Measurements from ENCODE around the gene LCP1. TPM values are rescaled to one million over a fixed set of nuclear protein-coding genes. Genes with fewer than 3 reads are reported as not detected.

LCP1 gene
- polyA plus RNA-seq, 4 donors: 14.1 to 35.5 (median 24.7) TPM

- Histone ChIP-seq H3K9me3 (ENCODE audit: control insufficient read depth in 2 of 2, insufficient read depth in 1 of 2, low read depth in 1 of 2, low read length in 1 of 2) (no peaks in the 10 kb centered on the region), H3K27me3 (ENCODE audit: control insufficient read depth in 3 of 3, insufficient read depth in 3 of 3, low read length in 3 of 3) (no peaks in the 10 kb centered on the region), H3K4me3 (ENCODE audit: low read depth in 1 of 3, low read length in 3 of 3) (no peak overlapping the region), H3K36me3 (ENCODE audit: control insufficient read depth in 3 of 3, insufficient read depth in 2 of 3, low read depth in 1 of 3, low read length in 3 of 3) (peaks cover 0 to 5% (median 3%) of the 10 kb centered on the region in 3 donors), H3K4me1 (ENCODE audit: control insufficient read depth in 3 of 3, insufficient read depth in 2 of 3, low read depth in 1 of 3, low read length in 2 of 3) (no peaks in the 10 kb centered on the region), H3K27ac (ENCODE audit: low read depth in 1 of 3, low read length in 2 of 3) (no peak overlapping the region)
- DNase-seq (no peak), FAIRE-seq (no peak)
- WGBS, 3 donors: 55 to 58% (median 56%) methylated on average over 2 of the region's 2 CpGs
Measured at GRCh38 chr13:46126056-46126455, 55.9 kb downstream of the LCP1 start.

GRCh38 chr13:46124967-46125933 lies 56.7 kb downstream of the LCP1 start:
- no peak overlapping the region for H3K4me3 ChIP-seq (ENCODE audit: low read depth in 1 of 3, low read length in 3 of 3)
- no peak for DNase-seq
- FAIRE-seq: no peak
- H3K27me3 ChIP-seq (ENCODE audit: control insufficient read depth in 3 of 3, insufficient read depth in 3 of 3, low read length in 3 of 3): no peaks in the 10 kb centered on the region
- no peak overlapping the region for H3K27ac ChIP-seq (ENCODE audit: low read depth in 1 of 3, low read length in 2 of 3)
- WGBS, 3 donors: 42 to 55% (median 47%) methylated on average over 11 of the region's 11 CpGs
- H3K9me3 ChIP-seq (ENCODE audit: control insufficient read depth in 2 of 2, insufficient read depth in 1 of 2, low read depth in 1 of 2, low read length in 1 of 2): no peaks in the 10 kb centered on the region
- H3K36me3 ChIP-seq (ENCODE audit: control insufficient read depth in 3 of 3, insufficient read depth in 2 of 3, low read depth in 1 of 3, low read length in 3 of 3): peaks cover 0 to 3% (median 3%) of the 10 kb centered on the region in 3 donors
- H3K4me1 ChIP-seq (ENCODE audit: control insufficient read depth in 3 of 3, insufficient read depth in 2 of 3, low read depth in 1 of 3, low read length in 2 of 3): no peaks in the 10 kb centered on the region

GRCh38 chr13:46124531-46124966 lies 57.4 kb downstream of the LCP1 start:
- Histone ChIP-seq H3K4me1 (ENCODE audit: control insufficient read depth in 3 of 3, insufficient read depth in 2 of 3, low read depth in 1 of 3, low read length in 2 of 3) (no peaks in the 10 kb centered on the region), H3K27me3 (ENCODE audit: control insufficient read depth in 3 of 3, insufficient read depth in 3 of 3, low read length in 3 of 3) (no peaks in the 10 kb centered on the region), H3K9me3 (ENCODE audit: control insufficient read depth in 2 of 2, insufficient read depth in 1 of 2, low read depth in 1 of 2, low read length in 1 of 2) (no peaks in the 10 kb centered on the region), H3K36me3 (ENCODE audit: control insufficient read depth in 3 of 3, insufficient read depth in 2 of 3, low read depth in 1 of 3, low read length in 3 of 3) (peaks cover 0 to 3% (median 0%) of the 10 kb centered on the region in 3 donors), H3K27ac (ENCODE audit: low read depth in 1 of 3, low read length in 2 of 3) (no peak overlapping the region), H3K4me3 (ENCODE audit: low read depth in 1 of 3, low read length in 3 of 3) (no peak overlapping the region)
- WGBS, 3 donors: 62 to 78% (median 73%) methylated on average over 10 of the region's 10 CpGs
- FAIRE-seq: no peak
- DNase-seq: no peak

- 87 to 91% (median 89%) methylated on average over 7 of the region's 7 CpGs for WGBS, 3 donors
- Histone ChIP-seq H3K27me3 (ENCODE audit: control insufficient read depth in 3 of 3, insufficient read depth in 3 of 3, low read length in 3 of 3) (no peaks in the 10 kb centered on the region), H3K36me3 (ENCODE audit: control insufficient read depth in 3 of 3, insufficient read depth in 2 of 3, low read depth in 1 of 3, low read length in 3 of 3) (no peaks in the 10 kb centered on the region), H3K9me3 (ENCODE audit: control insufficient read depth in 2 of 2, insufficient read depth in 1 of 2, low read depth in 1 of 2, low read length in 1 of 2) (no peaks in the 10 kb centered on the region), H3K4me3 (ENCODE audit: low read depth in 1 of 3, low read length in 3 of 3) (no peak overlapping the region), H3K4me1 (ENCODE audit: control insufficient read depth in 3 of 3, insufficient read depth in 2 of 3, low read depth in 1 of 3, low read length in 2 of 3) (no peaks in the 10 kb centered on the region), H3K27ac (ENCODE audit: low read depth in 1 of 3, low read length in 2 of 3) (no peak overlapping the region)
- no peak for FAIRE-seq
- no peak for DNase-seq
Measured at GRCh38 chr13:46122304-46122703, 59.7 kb downstream of the LCP1 start.

GRCh38 chr13:46121597-46122163 lies 60.3 kb downstream of the LCP1 start:
- 52 to 77% (median 52%) methylated on average over 4 of the region's 4 CpGs for WGBS, 3 donors
- Histone ChIP-seq H3K4me3 (ENCODE audit: low read depth in 1 of 3, low read length in 3 of 3) (no peak overlapping the region), H3K27ac (ENCODE audit: low read depth in 1 of 3, low read length in 2 of 3) (no peak overlapping the region), H3K9me3 (ENCODE audit: control insufficient read depth in 2 of 2, insufficient read depth in 1 of 2, low read depth in 1 of 2, low read length in 1 of 2) (no peaks in the 10 kb centered on the region), H3K27me3 (ENCODE audit: control insufficient read depth in 3 of 3, insufficient read depth in 3 of 3, low read length in 3 of 3) (no peaks in the 10 kb centered on the region), H3K36me3 (ENCODE audit: control insufficient read depth in 3 of 3, insufficient read depth in 2 of 3, low read depth in 1 of 3, low read length in 3 of 3) (no peaks in the 10 kb centered on the region), H3K4me1 (ENCODE audit: control insufficient read depth in 3 of 3, insufficient read depth in 2 of 3, low read depth in 1 of 3, low read length in 2 of 3) (no peaks in the 10 kb centered on the region)
- no peak for DNase-seq
- FAIRE-seq: no peak

GRCh38 chr13:46121033-46121432 lies 60.9 kb downstream of the LCP1 start:
- Histone ChIP-seq H3K36me3 (ENCODE audit: control insufficient read depth in 3 of 3, insufficient read depth in 2 of 3, low read depth in 1 of 3, low read length in 3 of 3) (no peaks in the 10 kb centered on the region), H3K4me1 (ENCODE audit: control insufficient read depth in 3 of 3, insufficient read depth in 2 of 3, low read depth in 1 of 3, low read length in 2 of 3) (no peaks in the 10 kb centered on the region), H3K27me3 (ENCODE audit: control insufficient read depth in 3 of 3, insufficient read depth in 3 of 3, low read length in 3 of 3) (no peaks in the 10 kb centered on the region), H3K9me3 (ENCODE audit: control insufficient read depth in 2 of 2, insufficient read depth in 1 of 2, low read depth in 1 of 2, low read length in 1 of 2) (no peaks in the 10 kb centered on the region), H3K4me3 (ENCODE audit: low read depth in 1 of 3, low read length in 3 of 3) (no peak overlapping the region), H3K27ac (ENCODE audit: low read depth in 1 of 3, low read length in 2 of 3) (no peak overlapping the region)
- DNase-seq (no peak), FAIRE-seq (no peak)
- WGBS, 3 donors: 80 to 84% (median 82%) methylated on average over 2 of the region's 2 CpGs

- no peaks in the 10 kb centered on the region for H3K9me3 ChIP-seq (ENCODE audit: control insufficient read depth in 2 of 2, insufficient read depth in 1 of 2, low read depth in 1 of 2, low read length in 1 of 2)
- no peak overlapping the region for H3K4me3 ChIP-seq (ENCODE audit: low read depth in 1 of 3, low read length in 3 of 3)
- H3K27ac ChIP-seq (ENCODE audit: low read depth in 1 of 3, low read length in 2 of 3): no peak overlapping the region
- 56 to 67% (median 59%) methylated on average over 6 of the region's 6 CpGs for WGBS, 3 donors
- H3K4me1 ChIP-seq (ENCODE audit: control insufficient read depth in 3 of 3, insufficient read depth in 2 of 3, low read depth in 1 of 3, low read length in 2 of 3): no peaks in the 10 kb centered on the region
- peak; percentile 5 to 28 for DNase-seq
- FAIRE-seq: no peak
- no peaks in the 10 kb centered on the region for H3K36me3 ChIP-seq (ENCODE audit: control insufficient read depth in 3 of 3, insufficient read depth in 2 of 3, low read depth in 1 of 3, low read length in 3 of 3)
- H3K27me3 ChIP-seq (ENCODE audit: control insufficient read depth in 3 of 3, insufficient read depth in 3 of 3, low read length in 3 of 3): no peaks in the 10 kb centered on the region
Measured at GRCh38 chr13:46119883-46120614, 61.9 kb downstream of the LCP1 start.
